Peyer's patch (tissue), 4 donors: ENCODE data around the gene SNU13. TPM values are rescaled to one million over a fixed set of nuclear protein-coding genes. Genes with fewer than 3 reads are reported as not detected.
A peak's percentile ranks its signal among the peaks of the same experiment; 100 is the strongest.
"Not testable (repeated sequence)": the region's sequence is repeated elsewhere in the genome, so short reads cannot be mapped to it uniquely, and the experiment has no call there.

Experiments
- DNase-seq, 3 donors: peaks; one replicate each; pipeline ENCODE4 v3.0.0-alpha.2; 2017 to 2019
- H3K27ac ChIP-seq, 4 donors: fragments of 200-600 bp; sonication (generic); one replicate each; pipeline ENCODE4 v1.5.1; 2016 to 2019
- H3K27me3 ChIP-seq, 2 donors: fragments of 200-600 bp; sonication (generic); one replicate each; pipeline ENCODE4 v1.5.1; 2019
- H3K36me3 ChIP-seq, 3 donors: fragments of 200-600 bp; sonication (generic); one replicate each; pipeline ENCODE4 v1.5.1; 2016 to 2019
- H3K4me1 ChIP-seq, 4 donors: fragments of 200-600 bp; sonication (generic); one replicate each; pipeline ENCODE4 v1.5.1; 2016 to 2019
- H3K4me3 ChIP-seq, 4 donors: fragments of 200-600 bp; sonication (generic); 1 replicate in 3 of 4; 2 replicates in 1 of 4; pipeline ENCODE4 v1.5.1; 2016 to 2019; ENCODE audit warnings: mild to moderate bottlenecking in 1 of 4
- H3K9me3 ChIP-seq, 4 donors: fragments of 200-600 bp; sonication (generic); one replicate each; pipeline ENCODE4 v1.5.1; 2016 to 2019; ENCODE audit warnings: mild to moderate bottlenecking in 1 of 4
- POLR2A ChIP-seq, 2 donors: fragments of 450-650 bp; IDR thresholded peaks; one replicate each; pipeline ENCODE4 v1.5.1; 2017; ENCODE audit warnings: antibody characterized with exemption in 2 of 2, mild to moderate bottlenecking in 2 of 2, moderate library complexity in 2 of 2
- total RNA-seq, 4 donors: library from RNA; depleted of rRNA; stranded (reverse); fragments of >200 nt; gene quantifications; one replicate each; pipeline ENCODE4 v1.1.0, GENCODE V29; 2016
- TF ChIP-seq, protein P1 (sequence below), 6 experiments: fragments of 450-650 bp in 4 of 6; fragments of 200-600 bp in 2 of 6; sonication (generic) in 1 of 6; IDR thresholded peaks; one replicate each; pipeline ENCODE4 v1.5.1; 2017 to 2019; ENCODE audit warnings: antibody characterized with exemption in 6 of 6, mild to moderate bottlenecking in 3 of 6, moderate library complexity in 1 of 6

Gene SNU13
- 10 to 100 TPM; 51.5 to 87.5 (median 58.6) TPM for total RNA-seq

DNA sequence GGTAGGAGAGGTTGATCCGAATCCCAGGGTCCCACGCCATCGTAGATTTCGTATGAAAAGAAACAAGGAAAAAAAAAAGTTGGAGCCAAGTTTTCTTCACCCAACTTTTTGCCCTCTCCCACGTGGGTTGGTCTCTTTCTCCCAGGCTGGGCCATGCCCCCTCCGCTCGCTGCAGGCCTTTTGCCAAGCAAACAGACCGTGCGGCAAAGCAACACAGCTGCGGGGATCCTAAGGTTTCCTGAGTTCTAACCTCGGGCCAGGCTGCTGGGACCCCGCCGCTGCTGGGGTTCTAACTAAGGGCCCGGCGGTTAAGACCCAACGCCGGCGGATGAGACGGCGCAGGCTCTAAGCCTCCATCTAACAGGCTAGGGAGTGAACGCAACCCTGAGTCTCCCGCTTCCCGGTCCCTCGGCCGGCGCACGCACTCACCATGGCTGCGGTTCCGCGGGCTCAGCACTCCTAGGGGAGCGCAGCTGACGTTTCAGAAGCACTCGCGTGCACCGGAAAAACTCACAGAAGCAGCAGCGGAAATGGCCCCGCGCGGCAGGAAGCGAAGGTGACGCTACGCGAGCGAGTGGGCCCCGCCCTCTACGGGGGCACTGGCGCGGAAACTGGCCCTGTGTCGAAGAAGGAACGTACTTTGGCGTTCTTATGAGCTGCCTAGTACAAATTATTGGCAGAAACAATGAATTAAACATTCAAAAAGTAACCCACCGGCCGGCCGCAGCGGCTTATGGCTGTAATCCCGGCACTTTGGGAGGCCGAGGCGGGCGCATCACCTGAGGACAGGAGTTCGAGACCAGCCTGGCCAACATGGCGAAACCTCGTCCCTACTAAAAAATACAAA, at the start of gene SNU13:
TSS of gene SNU13 (minus strand) at position 503 of the 847 bp plus-strand sequence. CDS start at position 432, 71 bp downstream.
- H3K27me3 ChIP-seq: no peaks in the 10 kb centered on the region
- H3K27ac ChIP-seq: peak within 1 kb of the TSS; percentile 91 to 97 (median 94)
- peak; percentile 93 to 98 (median 94) for DNase-seq
- peak within 1 kb of the TSS; percentile 59 to 90 (median 76) for H3K4me3 ChIP-seq
- peaks cover 0 to 4% (median 0%) of the 10 kb centered on the region in 3 donors for H3K36me3 ChIP-seq
- no peaks in the 10 kb centered on the region for H3K9me3 ChIP-seq
- H3K4me1 ChIP-seq: peaks cover 0 to 20% (median 5%) of the 10 kb centered on the region in 4 donors
- TF ChIP-seq POLR2A (IDR thresholded peaks at IDR 0.05): peak; percentile 80 to 91
- TF ChIP-seq, protein P1, sequence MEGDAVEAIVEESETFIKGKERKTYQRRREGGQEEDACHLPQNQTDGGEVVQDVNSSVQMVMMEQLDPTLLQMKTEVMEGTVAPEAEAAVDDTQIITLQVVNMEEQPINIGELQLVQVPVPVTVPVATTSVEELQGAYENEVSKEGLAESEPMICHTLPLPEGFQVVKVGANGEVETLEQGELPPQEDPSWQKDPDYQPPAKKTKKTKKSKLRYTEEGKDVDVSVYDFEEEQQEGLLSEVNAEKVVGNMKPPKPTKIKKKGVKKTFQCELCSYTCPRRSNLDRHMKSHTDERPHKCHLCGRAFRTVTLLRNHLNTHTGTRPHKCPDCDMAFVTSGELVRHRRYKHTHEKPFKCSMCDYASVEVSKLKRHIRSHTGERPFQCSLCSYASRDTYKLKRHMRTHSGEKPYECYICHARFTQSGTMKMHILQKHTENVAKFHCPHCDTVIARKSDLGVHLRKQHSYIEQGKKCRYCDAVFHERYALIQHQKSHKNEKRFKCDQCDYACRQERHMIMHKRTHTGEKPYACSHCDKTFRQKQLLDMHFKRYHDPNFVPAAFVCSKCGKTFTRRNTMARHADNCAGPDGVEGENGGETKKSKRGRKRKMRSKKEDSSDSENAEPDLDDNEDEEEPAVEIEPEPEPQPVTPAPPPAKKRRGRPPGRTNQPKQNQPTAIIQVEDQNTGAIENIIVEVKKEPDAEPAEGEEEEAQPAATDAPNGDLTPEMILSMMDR (IDR thresholded peaks at IDR 0.05): peak in 1 of 6 experiments; percentile 14

DNA sequence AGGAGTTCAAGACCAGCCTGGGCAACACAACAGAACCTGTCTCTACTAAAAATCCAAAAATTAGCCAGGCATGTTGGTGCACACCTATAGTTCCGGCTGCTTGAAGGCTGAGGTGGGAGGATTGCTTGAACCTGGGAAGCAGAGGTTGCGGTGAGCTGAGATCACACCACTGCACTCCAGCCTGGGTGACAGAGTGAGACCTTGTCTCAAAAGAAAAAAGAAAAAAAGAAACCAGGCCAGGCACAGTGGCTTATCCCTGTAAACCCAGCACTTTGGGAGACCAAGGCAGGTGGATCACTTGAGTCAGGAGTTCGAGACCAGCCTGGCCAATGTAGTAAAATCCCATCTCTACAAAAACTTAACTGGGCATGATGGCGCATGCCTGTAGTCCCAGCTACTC, 44.6 kb upstream of the SNU13 start:
- not testable (repeated sequence) for H3K4me3 ChIP-seq, H3K27me3 ChIP-seq, DNase-seq, H3K27ac ChIP-seq, H3K4me1 ChIP-seq, H3K9me3 ChIP-seq, H3K36me3 ChIP-seq

DNA sequence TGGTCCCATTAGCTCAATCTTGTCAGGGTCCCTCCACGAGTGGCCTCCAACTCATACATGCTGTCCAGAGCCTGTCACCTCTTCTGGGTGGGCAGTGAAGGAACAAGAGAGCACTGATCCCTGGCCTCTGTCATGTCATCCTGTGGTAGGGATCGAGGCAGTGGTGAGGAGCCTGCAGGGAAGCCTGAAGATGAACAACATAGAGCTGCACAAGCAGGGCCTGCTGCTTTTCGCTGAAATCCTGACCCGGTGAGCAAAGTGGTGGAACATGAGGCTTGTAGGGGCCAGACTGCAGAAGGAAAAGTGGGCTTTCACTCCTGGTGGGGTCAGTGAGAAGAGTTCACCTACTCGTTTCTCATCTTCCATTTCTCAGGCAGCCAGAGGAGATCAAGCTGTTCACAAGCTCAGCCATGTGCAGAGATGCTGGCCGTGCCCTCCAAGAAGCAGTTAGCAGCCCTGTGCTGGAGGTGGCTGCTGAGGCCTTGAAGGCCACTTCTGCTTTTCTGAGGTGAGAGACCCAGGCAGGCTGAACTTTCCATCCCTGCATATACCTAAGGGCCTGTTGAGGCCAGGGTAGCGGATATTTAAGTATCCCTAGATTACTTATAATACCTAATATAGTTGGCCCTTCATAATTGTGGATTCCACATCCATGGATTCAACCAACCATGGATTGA, 43.6 kb upstream of the SNU13 start:
- Histone ChIP-seq H3K27me3 (no peaks in the 10 kb centered on the region), H3K4me1 (no peaks in the 10 kb centered on the region), H3K9me3 (no peaks in the 10 kb centered on the region), H3K4me3 (no peak overlapping the region), H3K27ac (no peak overlapping the region), H3K36me3 (no peaks in the 10 kb centered on the region)
- TF ChIP-seq POLR2A (IDR thresholded peaks at IDR 0.05): no peak
- TF ChIP-seq, protein P1 (IDR thresholded peaks at IDR 0.05): no peak
- no peak for DNase-seq

DNA sequence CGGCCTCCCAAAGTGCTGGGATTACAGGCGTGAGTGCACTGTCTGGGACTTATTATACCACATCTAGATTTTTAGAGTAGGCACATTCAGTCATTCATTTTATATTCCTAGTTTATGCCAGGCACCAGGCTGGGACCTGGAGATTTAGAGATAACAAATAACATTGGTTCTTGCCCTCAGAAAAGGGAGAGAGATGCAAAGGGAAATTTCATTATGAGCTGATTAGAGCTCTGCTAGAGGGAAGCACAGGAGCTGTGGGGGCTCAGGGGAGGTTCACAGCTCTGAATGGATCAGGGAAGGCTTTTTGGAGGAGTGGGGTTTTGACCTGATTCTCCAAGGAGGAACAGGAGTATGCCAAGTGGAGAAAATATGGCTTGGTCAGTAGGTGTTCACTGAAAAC, 42.9 kb upstream of the SNU13 start:
- Histone ChIP-seq H3K9me3 (no peaks in the 10 kb centered on the region), H3K4me1 (no peaks in the 10 kb centered on the region), H3K27me3 (no peaks in the 10 kb centered on the region), H3K36me3 (no peaks in the 10 kb centered on the region), H3K27ac (no peak overlapping the region), H3K4me3 (no peak overlapping the region)
- no peak for DNase-seq
- TF ChIP-seq POLR2A (IDR thresholded peaks at IDR 0.05): no peak
- TF ChIP-seq, protein P1 (IDR thresholded peaks at IDR 0.05): no peak

DNA sequence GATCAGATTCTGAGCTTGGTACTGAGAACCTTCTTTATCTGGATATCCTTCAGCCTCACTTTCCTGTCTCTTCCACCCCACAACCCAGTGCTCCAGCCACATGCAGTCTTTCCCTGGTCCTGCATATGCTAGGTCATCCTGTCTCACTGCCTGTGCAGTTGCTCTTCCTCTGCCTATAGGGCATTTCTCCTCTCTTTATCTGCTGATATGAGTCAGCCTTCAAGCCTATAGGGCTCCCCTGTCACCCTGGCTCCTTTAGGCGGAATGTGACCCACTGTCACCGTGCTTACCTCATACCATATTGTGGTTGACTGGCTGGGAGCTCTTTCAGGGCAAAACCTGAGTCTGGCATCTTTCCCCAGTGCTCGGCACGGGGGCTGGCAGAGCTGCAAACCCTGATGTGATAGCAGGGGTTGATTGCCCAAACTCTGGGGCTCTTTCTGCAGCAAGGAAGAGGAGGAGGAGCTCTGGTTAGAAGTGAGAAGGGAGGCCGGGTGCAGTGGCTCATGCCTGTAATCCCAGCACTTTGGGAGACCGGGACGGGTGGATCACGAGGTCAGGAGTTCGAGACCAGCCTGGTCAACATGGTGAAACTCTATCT, 36.9 kb upstream of the SNU13 start:
- H3K4me3 ChIP-seq: no peak overlapping the region
- no peaks in the 10 kb centered on the region for H3K4me1 ChIP-seq
- no peak overlapping the region for H3K27ac ChIP-seq
- H3K36me3 ChIP-seq: no peaks in the 10 kb centered on the region
- no peak for DNase-seq
- TF ChIP-seq, protein P1 (IDR thresholded peaks at IDR 0.05): no peak
- TF ChIP-seq POLR2A (IDR thresholded peaks at IDR 0.05): no peak
- no peaks in the 10 kb centered on the region for H3K9me3 ChIP-seq
- H3K27me3 ChIP-seq: no peaks in the 10 kb centered on the region

DNA sequence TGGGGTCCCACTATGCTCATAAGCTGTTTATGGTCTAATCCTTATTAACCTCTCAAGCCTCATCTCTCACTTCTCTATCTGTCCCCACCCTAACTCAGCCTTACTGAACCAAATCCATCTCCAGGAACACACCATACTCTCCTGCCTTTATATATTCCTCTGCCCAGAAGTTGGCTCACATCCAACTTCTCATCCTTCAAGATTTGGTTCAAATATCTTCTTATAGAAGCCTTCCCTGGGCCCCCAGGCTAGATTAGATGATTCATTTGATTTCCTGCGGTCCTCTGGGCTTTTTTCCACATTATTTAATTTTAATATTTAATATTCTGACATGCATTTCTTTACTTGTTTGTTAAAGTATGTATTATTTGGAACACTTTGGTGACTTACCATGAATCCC, 33.8 kb upstream of the SNU13 start:
- Histone ChIP-seq H3K27ac (no peak overlapping the region), H3K36me3 (no peaks in the 10 kb centered on the region), H3K27me3 (no peaks in the 10 kb centered on the region), H3K4me1 (no peaks in the 10 kb centered on the region), H3K4me3 (no peak overlapping the region), H3K9me3 (no peaks in the 10 kb centered on the region)
- DNase-seq: no peak
- TF ChIP-seq POLR2A (IDR thresholded peaks at IDR 0.05): no peak
- TF ChIP-seq, protein P1 (IDR thresholded peaks at IDR 0.05): no peak
